ENCODE measurements around the gene SRC. TPM values are rescaled to one million over a fixed set of nuclear protein-coding genes. Genes with fewer than 3 reads are reported as not detected.

The SRC gene
- total RNA-seq, 1 donor from 2014 or later: 5.0 TPM

DNA sequence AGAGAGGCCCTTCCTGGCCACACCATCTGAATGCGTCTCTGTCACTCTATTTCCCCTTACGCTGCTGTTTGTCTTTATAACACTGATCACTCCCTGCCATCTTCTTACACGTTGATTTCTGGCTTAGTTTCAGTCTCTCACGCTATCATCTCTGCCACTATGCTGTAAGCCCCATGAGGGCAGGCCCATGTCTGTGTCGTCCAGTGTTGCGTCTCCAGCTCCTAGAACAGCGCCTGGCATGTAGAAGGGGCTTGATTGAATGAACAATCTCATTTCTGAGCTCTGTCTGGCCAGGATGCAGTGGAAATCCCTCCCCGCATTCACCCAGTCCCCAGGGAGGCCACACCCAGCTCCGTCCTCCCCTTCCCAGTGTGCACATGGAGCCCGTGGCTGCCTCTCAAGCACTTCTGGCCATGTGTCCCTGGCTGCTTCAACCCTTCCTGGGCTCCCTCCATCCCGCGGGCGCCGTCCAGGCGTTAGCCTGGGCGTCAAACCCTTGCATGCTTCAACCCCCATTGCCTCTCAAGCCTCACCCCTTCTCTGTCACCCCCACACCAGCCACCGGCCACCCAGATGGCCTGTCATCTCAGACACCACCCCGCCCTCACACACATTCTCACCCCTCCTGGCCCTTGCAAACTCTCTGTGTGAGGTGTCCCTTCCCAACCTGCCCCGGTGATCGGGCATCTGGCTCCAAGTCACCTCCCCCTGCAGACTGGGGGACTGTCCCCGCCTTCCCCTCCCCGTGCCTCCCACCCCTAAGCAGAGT, 71.1 kb downstream of the SRC start:
- DNase-seq (ENCODE audit: low spot score): no peak
- intact Hi-C loops (cut with DNase I): no loop called here

DNA sequence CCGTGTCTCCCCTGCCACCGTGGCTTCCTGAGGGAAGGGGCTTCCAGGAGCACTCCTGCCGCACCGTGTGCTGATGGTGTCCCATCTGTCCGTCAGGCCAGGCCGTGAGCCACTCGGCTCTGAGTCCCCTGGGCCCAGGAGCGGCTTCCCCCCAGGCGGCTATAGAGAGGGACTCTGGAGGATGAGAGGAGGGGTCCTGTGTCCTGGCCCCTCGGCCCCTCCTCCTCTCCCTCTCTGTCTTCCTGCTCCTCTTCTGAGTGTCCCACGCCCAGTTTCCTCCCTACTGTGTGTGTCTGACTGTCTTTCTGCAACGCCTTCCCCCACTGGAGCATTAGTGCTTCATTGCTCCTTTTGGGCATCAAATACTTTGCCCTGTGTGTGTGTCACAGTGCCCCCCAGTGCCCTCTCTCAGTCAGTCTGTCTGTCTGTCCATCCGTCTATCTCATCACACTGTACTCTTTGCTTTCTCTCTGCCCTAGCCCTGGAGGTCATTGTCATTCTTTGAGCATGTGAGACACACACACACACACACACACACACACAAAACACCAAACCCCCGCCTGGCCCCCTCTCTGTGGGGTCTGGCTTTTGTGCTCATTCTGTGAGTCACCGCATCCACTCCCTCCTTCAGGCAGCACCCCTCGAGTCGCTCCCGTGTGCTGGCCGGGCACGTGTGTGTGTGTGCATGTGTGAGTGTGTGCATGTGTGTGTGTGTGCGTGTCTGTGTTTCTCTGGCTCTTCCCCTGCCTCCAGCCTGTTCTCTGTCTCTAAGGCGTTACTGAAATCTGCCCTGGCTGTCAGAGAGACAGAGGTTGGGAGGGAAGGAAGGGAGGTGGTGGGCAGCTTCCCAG, 71.9 kb downstream of the SRC start:
- intact Hi-C loops (cut with DNase I): no loop called here
- DNase-seq (ENCODE audit: low spot score): no peak

DNA sequence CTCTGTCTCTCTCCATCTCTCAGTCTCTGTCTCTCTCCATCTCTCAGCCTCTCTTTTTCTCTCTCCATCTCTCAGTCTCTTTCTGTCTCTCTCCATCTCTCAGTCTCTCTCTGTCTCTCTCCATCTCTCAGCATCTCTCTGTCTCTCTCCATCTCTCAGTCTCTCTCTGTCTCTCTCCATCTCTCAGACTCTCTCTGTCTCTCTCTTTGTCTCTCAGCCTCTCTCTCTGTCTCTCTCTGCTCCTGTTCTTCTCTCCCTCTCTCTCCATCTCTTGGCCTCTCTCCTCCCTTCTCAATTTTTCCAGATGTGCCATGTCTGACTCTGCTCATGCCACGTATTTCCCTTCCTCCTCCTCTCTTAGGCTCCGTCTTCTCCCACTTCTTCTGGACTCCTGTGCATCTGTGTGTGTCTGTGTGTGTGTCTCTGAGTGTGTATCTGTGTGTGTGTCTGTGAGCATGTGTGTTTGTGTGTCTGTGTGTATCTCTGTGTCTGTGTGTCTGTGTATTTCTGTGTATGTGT, 72.7 kb downstream of the SRC start:
- no peak for DNase-seq (ENCODE audit: low spot score)
- intact Hi-C loops (cut with DNase I): no loop called here

DNA sequence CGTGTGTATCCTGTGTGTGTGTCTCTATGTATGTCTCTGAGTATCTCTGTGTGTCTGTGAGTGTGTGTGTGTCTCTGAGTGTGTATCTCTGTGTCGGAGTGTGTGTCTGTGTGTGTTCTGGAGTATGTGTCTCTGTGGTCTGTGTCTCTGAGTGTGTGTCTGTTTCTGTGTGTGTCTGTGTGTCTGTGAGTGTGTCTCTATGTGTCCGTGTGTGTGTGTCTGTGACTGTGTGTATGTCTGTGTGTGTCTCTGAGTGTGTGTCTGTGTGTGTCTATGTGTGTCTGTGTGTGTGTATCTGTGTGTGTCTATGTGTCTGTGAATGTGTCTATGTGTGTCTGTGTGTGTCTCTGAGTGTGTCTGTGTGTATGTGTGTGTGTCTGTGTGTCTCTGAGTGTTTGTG, 73.4 kb downstream of the SRC start:
- intact Hi-C loops (cut with DNase I): no loop called here
- DNase-seq (ENCODE audit: low spot score): no peak

DNA sequence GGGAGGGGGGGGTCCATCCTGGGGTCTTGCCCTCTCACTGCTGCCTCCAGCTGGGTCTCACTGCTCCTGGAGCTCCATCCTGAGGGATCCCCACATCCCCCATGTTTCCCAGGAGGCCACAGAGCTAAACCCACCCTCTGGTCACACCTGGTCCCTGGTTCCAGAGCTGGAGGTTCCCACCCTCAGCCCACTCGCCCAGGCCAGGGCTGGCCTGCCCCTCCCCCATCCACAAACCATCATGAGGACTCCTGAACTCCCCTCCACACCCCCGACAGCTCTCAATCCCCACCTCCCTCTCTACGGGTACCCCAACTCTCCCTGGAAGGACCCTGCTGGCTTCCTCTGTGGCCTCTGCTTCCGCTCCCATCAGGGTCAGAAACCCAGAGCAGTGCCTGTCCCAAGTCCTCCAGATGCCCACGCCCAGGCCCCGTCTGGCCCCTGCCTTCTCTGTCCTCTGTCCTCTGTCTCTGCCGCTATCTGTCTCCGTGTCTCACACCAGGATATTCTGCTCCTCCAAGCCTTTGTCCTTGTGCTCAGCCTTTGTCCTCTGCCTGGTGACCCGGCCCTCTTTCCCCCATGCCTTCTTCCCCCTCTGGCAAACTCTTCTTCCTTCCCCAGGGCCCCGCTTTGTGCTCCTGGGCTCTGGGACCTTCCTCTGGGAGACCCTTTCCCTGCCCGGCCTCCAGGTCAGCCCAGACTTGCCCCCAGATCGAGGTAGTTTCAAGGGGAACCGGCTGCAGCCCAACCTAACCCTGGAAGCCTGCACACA, 74.0 kb downstream of the SRC start:
- intact Hi-C loops (cut with DNase I): no loop called here

DNA sequence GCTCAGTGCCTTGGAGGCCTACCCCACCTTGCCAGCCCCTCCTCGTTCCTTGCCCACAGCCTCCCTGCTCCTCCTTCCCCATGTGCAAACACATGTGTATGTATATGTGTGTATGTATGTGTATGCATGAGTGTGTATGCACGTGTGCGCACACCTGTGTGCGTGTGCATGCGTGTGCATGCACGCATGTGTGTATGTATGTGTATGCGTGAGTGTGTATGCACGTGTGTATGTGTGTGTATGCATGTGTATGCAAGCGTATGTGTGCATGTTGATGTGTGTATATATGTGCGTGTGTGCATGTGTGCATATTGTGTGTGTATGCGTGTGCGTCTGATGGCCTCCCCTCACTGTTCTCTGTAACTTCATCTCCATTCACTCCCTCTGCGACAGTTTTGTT, 74.7 kb downstream of the SRC start:
- intact Hi-C loops (cut with DNase I): no loop called here
- no peak for DNase-seq (ENCODE audit: low spot score)

More for the DNA sequence above, 74.0 kb downstream of the SRC start:
- DNase-seq (ENCODE audit: low spot score): no peak

DNA sequence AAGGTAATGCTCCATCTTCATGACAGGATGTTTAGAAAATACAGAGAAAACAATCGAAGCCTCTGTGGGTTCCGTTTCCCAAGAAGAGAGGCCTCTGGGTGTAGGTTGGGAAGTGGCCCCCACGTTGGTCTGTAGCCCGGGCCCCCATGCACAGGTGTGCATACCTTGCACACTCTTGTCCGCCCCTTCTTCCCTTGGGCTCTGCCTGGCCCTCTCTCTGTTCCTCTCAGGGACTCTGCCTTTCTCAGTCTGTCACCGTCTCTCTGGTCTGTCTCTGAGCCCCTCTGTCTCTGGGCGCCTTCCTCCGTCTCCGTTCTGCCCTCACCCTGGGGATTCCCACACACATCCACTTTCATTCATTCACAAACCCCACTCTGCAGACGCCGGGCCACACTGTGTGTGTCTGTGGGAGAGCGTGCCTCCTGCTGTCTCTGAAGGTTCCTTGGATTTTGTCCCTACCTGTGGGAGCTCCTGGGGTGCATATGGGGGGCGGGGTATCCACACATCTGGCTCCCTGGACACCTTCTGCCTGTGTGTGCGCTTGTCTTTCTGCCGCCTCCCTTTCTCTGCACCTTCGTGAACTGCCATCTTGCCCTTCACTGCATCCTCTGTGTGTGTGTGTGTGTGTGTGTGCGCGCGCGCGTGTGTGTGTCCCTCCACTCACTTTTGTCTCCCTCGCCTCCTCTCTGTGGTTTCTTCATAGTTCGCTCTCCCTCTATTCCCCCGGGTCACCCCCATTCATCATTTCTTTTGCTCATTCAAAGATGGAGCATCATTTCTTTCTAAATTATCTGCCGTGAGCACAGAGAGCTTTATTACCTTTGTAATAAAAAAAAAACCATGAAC, 75.3 kb downstream of the SRC start:
- no peak for DNase-seq (ENCODE audit: low spot score)
- intact Hi-C loops (cut with DNase I): no loop called here

DNA sequence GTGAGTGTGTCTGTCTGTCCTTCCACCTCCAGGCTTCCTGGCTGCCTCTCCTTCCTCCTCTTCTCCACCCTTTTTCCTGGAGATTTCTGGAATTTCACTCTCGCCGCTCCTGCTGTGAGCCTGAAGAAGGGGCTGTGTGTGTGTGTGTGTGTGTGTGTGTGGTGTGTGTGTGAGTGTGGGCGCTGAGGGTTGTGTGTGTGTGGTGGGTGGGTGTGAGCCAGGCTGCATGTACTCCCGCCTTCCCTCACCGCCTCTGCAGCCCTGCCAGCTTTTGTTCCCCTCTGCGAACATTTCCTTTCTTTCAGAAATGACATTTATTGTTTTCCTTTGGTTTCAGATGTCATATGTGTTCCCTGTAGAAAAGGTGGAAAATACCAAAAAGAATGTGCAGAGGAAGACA, 76.0 kb downstream of the SRC start:
- intact Hi-C loops (cut with DNase I): no loop called here
- DNase-seq (ENCODE audit: low spot score): no peak

DNA sequence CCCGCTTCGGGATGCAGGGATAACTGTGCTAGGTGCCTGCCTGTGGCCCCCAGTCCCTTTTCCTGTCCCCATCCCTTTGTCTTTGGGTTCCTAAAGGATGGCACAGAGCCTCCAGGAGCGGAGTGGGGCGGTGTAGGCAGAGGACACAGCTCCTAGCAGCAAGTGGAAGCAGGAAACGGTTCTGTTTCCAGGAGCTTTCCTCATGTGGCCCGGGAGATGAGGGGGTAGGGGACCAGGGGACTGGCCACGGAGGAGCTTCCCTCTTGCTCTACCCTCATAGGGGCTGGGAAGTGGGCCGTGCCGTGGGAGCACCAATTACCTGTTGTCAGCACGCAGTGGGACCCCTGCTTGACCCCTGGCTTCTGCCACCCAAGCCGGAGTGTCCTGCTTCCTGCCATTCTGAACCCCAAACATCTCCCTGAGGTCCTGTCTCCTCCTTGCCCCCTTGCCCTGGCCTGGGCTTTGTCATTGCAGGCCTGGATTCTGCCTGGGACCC, 76.9 kb downstream of the SRC start:
- no peak for DNase-seq (ENCODE audit: low spot score)
- intact Hi-C loops (cut with DNase I): no loop called here

DNA sequence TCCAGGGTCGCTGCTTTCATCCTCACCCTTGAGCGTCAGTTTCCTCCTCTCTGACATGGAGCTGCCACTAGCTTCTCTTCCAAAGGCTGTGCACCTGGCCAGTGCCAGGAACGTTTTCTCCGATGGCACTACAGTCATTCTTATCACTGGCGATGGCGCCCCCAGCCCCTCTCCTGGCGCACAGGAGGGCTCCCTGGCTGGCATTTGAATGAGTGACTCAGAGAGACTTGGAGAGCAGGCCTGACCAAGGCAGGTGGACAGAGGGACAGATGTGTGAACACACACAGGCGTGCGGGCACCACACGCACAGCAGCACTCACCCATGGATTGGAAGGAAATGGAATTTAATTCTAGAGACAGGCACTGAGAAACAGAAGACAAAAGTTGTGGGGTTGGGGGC, 77.6 kb downstream of the SRC start:
- no peak for DNase-seq (ENCODE audit: low spot score)
- intact Hi-C loops (cut with DNase I): no loop called here

DNA sequence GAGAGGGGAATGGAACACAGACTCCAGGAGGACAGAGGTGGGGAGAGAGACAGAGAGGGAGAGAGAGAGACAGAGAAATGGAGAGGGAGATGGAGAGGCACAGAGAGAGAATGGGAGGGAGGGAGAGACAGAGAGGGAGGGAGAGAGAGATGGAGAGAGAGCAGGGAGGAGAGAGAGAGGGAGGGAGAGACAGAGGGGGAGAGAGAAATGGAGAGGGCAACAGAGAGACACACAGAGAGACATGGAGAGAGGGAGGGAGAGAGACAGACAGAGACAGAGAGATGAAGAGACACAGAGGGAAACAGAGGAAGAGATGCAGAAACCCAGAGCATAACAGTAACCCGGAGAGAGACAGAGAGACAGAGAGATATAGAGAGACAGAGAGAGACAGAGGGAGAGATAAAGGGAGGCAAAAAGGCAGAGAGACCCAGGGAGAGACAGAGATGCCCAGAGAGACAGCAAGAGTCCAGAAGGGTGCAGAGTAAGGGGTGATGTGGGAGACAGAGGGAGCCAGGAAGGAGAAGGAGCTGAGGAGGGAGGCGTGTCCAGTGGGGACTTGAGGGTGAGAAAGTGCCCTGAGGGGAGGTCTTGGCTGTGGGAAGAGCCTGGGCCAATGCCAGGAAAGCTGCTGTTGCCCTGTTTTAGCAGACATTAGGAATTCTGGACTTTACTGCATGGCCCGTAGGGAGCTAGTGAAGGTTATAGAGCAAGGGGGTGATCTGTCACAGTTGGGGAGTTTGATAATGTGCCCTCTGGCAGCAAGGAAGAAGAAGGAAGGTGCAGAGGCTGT, 78.3 kb downstream of the SRC start:
- no peak for DNase-seq (ENCODE audit: low spot score)
- intact Hi-C loops (cut with DNase I): no loop called here

DNA sequence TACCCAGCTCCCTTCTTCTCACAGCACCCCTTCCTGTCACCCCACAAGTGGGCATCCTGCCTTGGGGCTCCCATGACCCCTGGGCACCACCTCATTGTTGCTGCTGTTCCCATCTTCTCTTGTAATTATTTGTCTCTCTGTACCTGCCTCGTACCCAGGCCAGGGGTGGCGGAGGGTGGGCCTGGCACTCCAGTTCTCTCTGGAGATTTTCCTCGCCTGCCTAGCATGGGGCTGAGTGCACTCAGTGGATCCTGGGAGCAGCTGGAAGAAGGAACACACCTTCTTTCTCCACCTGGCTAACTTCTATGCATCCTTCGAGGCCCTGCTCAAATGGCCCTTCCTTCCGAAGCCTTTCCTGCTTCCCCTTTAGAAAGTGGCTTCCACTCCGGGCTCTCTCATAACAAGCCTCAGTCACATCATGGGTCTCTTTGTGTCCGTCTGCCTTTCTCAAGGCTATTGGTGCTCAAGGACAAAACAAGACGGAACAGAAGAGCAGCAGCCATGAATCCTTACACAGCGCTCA, 79.2 kb downstream of the SRC start:
- no peak for DNase-seq (ENCODE audit: low spot score)
- intact Hi-C loops (cut with DNase I): no loop called here

DNA sequence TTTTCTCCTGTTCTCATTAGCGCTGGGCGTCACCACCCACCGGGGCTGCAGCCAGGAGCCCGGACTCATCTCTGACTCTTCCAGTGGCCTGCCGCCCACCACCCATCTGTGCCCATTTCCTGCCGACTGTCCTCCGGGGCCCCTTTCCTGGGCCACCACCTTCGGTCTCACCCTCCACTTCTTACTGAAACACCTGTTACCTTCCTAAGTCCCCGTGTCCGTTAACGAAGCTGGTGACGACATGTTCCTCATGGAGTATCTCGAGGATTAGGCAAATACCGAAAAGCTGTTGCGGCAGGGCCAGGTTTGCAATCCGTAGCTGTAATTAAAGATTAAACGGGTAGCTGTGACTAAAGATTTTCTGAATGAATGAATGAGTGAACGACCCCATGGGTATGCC, 80.2 kb downstream of the SRC start:
- DNase-seq (ENCODE audit: low spot score): no peak
- intact Hi-C loops (cut with DNase I): no loop called here

DNA sequence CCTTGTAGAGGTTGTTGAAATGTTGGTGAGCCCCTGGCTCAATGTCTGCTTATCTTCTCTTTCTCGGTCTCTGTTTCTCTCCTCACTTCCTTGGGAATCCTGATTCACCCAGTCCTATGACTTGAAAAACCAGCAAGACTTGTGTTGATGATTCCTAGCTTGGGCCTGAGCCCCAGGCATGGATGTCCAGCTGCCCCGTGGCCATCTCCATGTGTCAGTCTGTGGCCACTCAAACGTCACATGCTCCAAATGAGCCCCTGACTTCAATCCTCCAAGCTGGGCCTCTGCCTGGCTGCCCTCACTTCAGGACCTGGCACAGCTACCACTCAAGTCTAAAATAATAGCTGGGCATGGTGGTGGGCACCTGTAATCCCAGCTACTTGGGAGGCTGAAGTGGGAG, 81.0 kb downstream of the SRC start:
- DNase-seq (ENCODE audit: low spot score): no peak
- intact Hi-C loops (cut with DNase I): no loop called here

DNA sequence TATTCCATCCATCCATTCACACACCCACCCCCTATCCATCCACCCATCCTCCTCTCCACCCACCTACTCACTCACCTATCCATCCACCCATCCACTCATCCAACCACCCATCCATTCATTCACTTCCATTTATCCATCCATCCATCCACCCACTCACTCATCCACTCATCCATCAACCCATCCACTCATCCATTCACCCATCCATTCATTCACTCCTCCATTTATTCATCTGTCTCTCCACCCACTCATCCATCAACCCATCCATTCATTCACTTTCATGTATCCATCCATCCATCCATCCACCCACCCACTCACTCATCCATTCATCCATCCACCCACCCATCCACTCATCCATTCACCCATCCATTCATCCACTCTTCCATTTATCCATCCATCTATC, 84.1 kb downstream of the SRC start:
- intact Hi-C loops (cut with DNase I): no loop called here
- DNase-seq (ENCODE audit: low spot score): no peak

DNA sequence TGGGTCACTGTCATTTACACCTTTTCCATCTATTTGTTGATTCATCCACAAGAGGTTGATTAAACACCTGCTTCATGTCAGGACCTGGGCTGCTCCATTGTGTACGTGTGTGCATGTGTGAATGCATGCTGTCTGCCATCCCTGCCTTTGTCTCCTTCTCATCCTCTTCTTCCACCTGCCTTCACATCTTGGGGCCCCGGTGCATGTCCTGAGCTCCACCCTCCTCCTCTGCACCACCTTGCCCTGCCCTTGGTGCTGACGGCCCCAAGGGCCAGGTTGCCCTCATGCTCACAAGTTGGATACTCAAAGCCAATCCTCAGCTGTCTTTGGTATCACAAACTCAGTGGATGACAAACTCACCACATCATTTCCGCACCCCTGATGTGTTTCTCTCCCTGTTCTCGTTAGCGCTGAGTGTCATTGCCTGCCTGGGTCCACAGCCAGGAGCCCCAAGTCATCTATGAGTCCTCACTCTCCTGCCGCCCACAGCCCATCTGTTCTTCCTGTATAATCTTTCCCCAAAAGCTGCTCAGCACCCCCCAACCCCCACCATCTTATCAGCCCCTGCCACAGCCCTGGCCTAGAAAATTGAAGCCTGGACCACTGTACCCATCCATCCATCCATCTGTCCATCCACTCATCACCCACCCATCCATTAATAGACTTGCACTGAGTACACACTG, 85.0 kb downstream of the SRC start:
- intact Hi-C loops (cut with DNase I): no loop called here

DNA sequence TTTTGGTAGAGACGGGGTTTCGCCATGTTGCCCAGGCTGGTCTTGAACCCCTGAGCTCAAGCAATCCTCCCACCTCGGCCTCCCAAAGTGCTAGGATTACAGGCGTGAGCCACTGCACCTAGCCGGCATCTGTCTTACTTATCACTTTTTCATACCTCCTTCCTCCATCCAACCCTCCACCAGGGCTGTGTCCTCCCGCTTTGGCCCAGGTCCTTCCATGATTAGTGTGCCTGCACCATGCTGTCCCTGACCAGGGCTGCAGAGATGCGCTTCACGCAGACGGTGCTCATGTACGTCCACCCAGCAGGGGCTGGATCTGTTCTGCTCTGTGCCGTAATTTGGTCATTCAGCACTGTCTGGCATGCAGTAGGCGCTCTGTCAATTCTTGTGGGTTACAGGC, 85.8 kb downstream of the SRC start:
- DNase-seq (ENCODE audit: low spot score): no peak
- intact Hi-C loops (cut with DNase I): no loop called here

More for the DNA sequence above, 85.0 kb downstream of the SRC start:
- DNase-seq (ENCODE audit: low spot score): no peak

DNA sequence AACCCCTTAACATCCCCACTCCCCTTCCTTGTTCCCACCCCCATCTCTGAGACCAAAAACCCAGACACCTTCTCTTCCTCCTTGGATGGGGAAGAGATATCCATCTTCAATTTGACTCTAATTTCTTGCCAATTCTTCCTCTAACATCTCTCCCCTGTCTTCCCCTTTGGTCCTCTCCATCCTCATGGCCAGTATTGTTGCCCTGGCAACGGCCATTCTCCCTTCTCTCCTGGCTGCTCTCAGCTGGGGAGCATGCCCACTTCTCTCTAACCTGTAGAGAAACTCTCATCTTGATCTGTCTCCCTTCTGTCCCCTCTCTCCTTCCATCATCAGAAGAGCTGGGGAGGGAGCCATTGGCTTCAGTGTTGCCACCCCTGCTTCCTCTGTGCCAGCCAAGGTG, 86.7 kb downstream of the SRC start:
- intact Hi-C loops (cut with DNase I): no loop called here
- DNase-seq (ENCODE audit: low spot score): no peak
